Left lung (tissue), 10 donors: Measurements from ENCODE around the gene FOXP4. TPM values are rescaled to one million over a fixed set of nuclear protein-coding genes. Genes with fewer than 3 reads are reported as not detected.
A peak's percentile ranks its signal among the peaks of the same experiment; 100 is the strongest.

Experiments
- ATAC-seq: fragments of 200-7000 bp; cut with Tn5 transposase; one replicate; pipeline ENCODE4 v1.9.1; 2020; ENCODE audit warnings: moderate library complexity
- DNase-seq, 4 donors: peaks; one replicate each; pipeline ENCODE4 v3.0.0-alpha.2; 2013 to 2020
- H3K27ac ChIP-seq, 2 donors: fragments of 200-600 bp; sonication (generic) in 1 of 2; one replicate each; pipeline versions ENCODE4 v1.5.0 to v1.8.0; 2020 to 2021
- H3K27me3 ChIP-seq, 2 donors: fragments of 200-600 bp; sonication (generic) in 1 of 2; one replicate each; pipeline versions ENCODE4 v1.5.0 to v1.8.0; 2020 to 2021
- H3K36me3 ChIP-seq, 2 donors: fragments of 200-600 bp; sonication (generic) in 1 of 2; one replicate each; pipeline versions ENCODE4 v1.5.0 to v1.8.0; 2020 to 2021
- H3K4me1 ChIP-seq, 2 donors: fragments of 200-600 bp; one replicate each; pipeline ENCODE4 v1.8.0; 2021
- H3K4me3 ChIP-seq, 2 donors: fragments of 200-600 bp; sonication (generic) in 1 of 2; one replicate each; pipeline versions ENCODE4 v1.5.0 to v1.8.0; 2020 to 2021; ENCODE audit warnings: mild to moderate bottlenecking in 1 of 2
- H3K9me3 ChIP-seq, 2 donors: fragments of 200-600 bp; sonication (generic) in 1 of 2; one replicate each; pipeline versions ENCODE4 v1.5.0 to v1.8.0; 2020 to 2021
- intact Hi-C, 2 donors: fragments of 100-400 bp; cut with DNase I; formaldehyde crosslinking; loops; one replicate each; pipeline versions ENCODE4 v1.11.2 to v1.14.2; 2022
- polyA plus RNA-seq, 6 donors: library from polyadenylated mRNA; unstranded; fragments of 120-200 nt; gene quantifications; one replicate each; pipeline ENCODE4 v1.2.1, GENCODE V29; 2013; ENCODE audit not compliant: insufficient read length in 6 of 6
- total RNA-seq, 2 donors: library from RNA; stranded (reverse); fragmentation: NEBNext Ultra II Directional; extraction: Animal tissue kit (Norgen Biotek cat#: 25700); gene quantifications; one replicate each; pipeline ENCODE4 v1.2.1, GENCODE V29; 2021
- TF ChIP-seq, protein P1 (sequence below), 2 donors: fragments of 200-600 bp; sonication (generic) in 1 of 2; IDR thresholded peaks; one replicate each; pipeline versions ENCODE4 v1.5.0 to v1.8.0; 2021; ENCODE audit warnings: antibody characterized with exemption in 2 of 2
- donor health status: DM: no; HTN: yes; CAD: no.
- donor health status: DM: no; HTN: no; CAD: no.

FOXP4 gene
- total and polyA plus RNA-seq, 8 donors: 26.9 to 77.9 (median 60.2) TPM

DNA sequence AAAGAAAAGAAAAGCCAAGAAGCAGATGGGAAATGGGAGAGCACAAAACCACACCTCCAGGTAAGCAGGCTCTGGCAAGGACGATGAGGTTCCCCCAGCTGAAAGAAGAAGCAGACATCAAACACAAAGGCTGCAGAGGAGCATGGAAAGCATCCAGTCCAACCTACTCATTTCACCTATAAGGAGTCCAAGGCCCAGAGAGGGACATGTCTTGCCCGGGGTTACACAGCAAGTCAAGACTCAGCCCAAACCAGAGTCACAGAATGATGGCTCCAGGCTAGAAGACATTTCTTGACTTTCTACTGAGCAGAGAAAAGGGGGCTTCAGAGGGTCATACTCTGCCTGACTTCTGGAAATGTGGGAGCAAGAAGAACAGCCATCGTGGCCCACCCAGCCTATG lies 45.6 kb upstream of the FOXP4 start:
- ATAC-seq: no peak
- H3K4me1 ChIP-seq: peaks cover 21 to 26% of the 10 kb centered on the region in 2 donors
- H3K36me3 ChIP-seq: no peaks in the 10 kb centered on the region
- DNase-seq: no peak
- H3K4me3 ChIP-seq: no peak overlapping the region
- H3K27ac ChIP-seq: no peak overlapping the region
- TF ChIP-seq, protein P1, sequence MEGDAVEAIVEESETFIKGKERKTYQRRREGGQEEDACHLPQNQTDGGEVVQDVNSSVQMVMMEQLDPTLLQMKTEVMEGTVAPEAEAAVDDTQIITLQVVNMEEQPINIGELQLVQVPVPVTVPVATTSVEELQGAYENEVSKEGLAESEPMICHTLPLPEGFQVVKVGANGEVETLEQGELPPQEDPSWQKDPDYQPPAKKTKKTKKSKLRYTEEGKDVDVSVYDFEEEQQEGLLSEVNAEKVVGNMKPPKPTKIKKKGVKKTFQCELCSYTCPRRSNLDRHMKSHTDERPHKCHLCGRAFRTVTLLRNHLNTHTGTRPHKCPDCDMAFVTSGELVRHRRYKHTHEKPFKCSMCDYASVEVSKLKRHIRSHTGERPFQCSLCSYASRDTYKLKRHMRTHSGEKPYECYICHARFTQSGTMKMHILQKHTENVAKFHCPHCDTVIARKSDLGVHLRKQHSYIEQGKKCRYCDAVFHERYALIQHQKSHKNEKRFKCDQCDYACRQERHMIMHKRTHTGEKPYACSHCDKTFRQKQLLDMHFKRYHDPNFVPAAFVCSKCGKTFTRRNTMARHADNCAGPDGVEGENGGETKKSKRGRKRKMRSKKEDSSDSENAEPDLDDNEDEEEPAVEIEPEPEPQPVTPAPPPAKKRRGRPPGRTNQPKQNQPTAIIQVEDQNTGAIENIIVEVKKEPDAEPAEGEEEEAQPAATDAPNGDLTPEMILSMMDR (IDR thresholded peaks at IDR 0.05): no peak
- peaks cover 10 to 62% of the 10 kb centered on the region in 2 donors for H3K27me3 ChIP-seq
- intact Hi-C loops: no loop called here
- H3K9me3 ChIP-seq: no peaks in the 10 kb centered on the region

DNA sequence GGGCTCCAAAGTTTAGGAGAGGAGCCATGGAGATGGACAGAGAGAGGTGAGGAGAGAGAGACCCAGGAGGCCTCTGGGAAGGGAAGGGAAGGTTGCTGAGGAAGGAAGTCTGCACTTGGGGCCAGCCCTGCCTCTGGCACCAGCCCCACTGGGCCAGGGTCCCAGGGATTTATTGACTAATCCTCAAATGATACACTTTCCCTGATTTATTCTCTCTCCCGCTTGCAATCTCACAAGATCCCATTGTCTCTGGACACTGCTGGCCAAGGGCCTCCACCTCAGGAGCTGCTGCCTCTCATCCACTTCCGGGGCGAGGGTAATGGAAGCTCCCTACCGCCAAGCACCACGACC lies 43.6 kb upstream of the FOXP4 start:
- H3K4me3 ChIP-seq: no peak overlapping the region
- H3K27ac ChIP-seq: peak overlapping the region in 1 of 2 donors; percentile 18
- TF ChIP-seq, protein P1 (IDR thresholded peaks at IDR 0.05): no peak
- no peaks in the 10 kb centered on the region for H3K9me3 ChIP-seq
- peak in 2 of 4 donors; percentile 41 to 48 for DNase-seq
- peaks cover 10 to 75% of the 10 kb centered on the region in 2 donors for H3K27me3 ChIP-seq
- no peaks in the 10 kb centered on the region for H3K36me3 ChIP-seq
- ATAC-seq: no peak
- intact Hi-C loops: no loop called here
- H3K4me1 ChIP-seq: peaks cover 27 to 30% of the 10 kb centered on the region in 2 donors

DNA sequence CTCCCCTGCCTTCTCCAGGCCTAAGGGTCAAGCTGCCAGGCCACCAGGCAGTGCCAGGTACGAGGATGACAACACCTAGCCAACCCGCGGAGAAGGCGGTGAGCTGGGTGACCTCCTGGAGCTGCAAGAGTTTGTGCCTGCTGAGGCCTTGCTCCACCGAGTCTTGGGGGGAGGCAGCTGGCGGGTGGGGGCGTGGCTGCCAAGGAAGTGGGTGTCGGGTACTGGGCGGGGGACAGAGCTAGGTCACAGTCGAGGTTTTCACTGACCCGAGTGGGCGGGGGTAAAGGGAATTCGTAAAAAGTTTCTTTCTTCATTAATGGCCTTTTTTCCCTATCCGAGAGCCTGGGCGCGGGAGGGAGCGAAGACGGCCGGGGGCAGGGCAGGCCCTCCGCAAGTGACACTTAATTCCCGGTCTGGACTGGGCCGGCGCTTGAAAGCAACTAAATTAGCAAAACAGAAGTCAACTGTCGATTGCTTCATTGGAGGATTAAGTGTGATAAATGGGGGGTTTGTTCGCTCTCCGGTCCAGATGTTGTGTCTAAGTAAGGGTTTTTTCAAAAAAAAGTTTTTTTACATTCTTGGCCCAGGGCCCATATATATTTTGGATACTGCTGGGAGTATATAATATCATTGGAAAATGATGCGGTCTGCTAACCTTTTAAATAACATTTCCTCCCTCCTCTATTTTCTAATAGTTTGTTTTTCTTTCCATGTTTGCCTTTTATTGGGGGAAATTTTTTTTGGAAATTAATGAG lies 43.1 kb upstream of the FOXP4 start:
- TF ChIP-seq, protein P1 (IDR thresholded peaks at IDR 0.05): no peak
- DNase-seq (peak in 3 of 4 donors; percentile 46 to 78 (median 73)), ATAC-seq (peak; percentile 41)
- peak overlapping the region in 1 of 2 donors; percentile 22 for H3K4me3 ChIP-seq
- peaks cover 10 to 80% of the 10 kb centered on the region in 2 donors for H3K27me3 ChIP-seq
- peak overlapping the region in 1 of 2 donors; percentile 18 for H3K27ac ChIP-seq
- intact Hi-C loops: no loop called here
- H3K36me3 ChIP-seq: no peaks in the 10 kb centered on the region
- H3K4me1 ChIP-seq: peaks cover 27 to 30% of the 10 kb centered on the region in 2 donors
- H3K9me3 ChIP-seq: no peaks in the 10 kb centered on the region

DNA sequence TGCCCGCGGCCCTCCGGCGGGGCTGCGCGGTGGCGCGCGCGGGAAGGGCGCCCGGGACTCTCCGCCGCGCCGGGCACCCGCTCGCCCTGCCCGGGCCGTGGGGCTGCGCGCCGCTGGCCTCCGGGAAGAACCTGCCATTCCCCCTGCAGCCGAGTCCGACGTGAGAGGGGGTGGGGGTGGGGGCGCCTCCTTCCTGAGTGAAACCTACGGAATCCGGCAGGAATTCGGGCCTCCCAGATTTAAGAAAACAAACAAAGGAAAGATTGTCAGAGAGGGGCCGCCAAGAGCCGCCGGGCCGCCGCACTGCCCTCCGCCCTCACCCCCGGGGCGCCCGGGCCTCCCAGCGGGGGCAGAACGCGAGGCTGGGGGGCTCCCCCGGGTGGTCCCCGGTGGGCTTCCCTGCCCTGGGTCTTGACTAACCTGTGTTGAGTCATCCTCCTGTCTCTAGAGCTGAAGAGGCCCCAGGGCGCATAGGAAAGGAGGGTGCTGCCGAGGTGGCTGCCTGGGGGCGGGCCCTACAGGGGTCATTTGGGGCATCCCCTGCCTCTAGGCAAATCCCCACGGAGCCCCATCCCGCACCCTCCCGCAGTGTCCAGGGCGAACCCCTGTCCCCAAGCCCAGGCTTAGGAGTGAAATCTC lies 42.2 kb upstream of the FOXP4 start:
- H3K27ac ChIP-seq: peak overlapping the region in 1 of 2 donors; percentile 85
- H3K4me1 ChIP-seq: peaks cover 27 to 30% of the 10 kb centered on the region in 2 donors
- TF ChIP-seq, protein P1 (IDR thresholded peaks at IDR 0.05): no peak
- H3K9me3 ChIP-seq: no peaks in the 10 kb centered on the region
- intact Hi-C loops: no loop called here
- H3K4me3 ChIP-seq: peak overlapping the region; percentile 13 to 22
- ATAC-seq: peak; percentile 56
- DNase-seq: peak in 2 of 4 donors; percentile 56 to 63
- no peaks in the 10 kb centered on the region for H3K36me3 ChIP-seq
- H3K27me3 ChIP-seq: peaks cover 10 to 85% of the 10 kb centered on the region in 2 donors

DNA sequence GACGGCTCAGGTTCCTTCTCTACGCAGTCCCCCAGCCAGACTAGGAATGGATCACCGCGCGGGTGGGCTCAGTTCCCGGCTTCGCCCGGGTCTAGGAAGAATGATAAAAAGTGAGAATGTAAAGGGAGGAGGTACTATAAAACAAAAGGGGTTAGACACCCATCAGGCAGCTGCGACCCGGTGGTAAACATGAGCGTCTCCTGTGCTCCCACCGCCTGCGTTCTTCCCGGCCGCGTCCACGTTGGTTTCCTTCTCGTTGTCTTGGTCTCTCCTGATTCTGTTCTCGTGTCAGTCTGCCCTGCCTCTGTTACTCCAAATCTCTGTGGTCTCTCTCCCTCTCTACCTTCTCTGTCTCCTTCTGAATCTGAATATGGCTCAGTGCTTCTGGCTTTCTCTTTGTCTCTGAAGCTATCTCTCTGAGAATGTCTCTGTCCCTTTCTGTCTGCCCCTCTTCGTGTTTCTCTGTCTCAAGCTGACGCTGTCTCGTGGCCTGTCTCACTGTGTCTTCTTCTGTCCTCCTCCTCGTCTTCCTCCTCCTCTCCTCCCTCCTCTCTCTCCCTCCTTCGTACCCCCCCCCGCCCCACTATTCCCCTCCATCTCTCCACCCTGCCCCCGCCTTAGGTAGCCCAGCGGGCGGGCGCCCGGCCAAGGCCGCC lies 41.6 kb upstream of the FOXP4 start:
- TF ChIP-seq, protein P1 (IDR thresholded peaks at IDR 0.05): no peak
- Histone ChIP-seq H3K27ac (peak overlapping the region in 1 of 2 donors; percentile 85), H3K27me3 (peaks cover 10 to 84% of the 10 kb centered on the region in 2 donors), H3K4me3 (peak overlapping the region; percentile 13 to 18), H3K9me3 (no peaks in the 10 kb centered on the region), H3K36me3 (no peaks in the 10 kb centered on the region), H3K4me1 (peaks cover 27 to 30% of the 10 kb centered on the region in 2 donors)
- ATAC-seq (no peak), DNase-seq (peak in 1 of 4 donors; percentile 31)
- intact Hi-C loops: no loop called here
